Raji (cell line): Measurements from ENCODE around the gene GAB1.

Source experiments
- POLR2A ChIP-seq: IDR thresholded peaks from 2 replicates; pipeline ENCODE4 v1.6.1; 2011; ENCODE audit warnings: low read depth, low read length, control low read depth; ENCODE audit not compliant: insufficient read depth

Gene GAB1

DNA sequence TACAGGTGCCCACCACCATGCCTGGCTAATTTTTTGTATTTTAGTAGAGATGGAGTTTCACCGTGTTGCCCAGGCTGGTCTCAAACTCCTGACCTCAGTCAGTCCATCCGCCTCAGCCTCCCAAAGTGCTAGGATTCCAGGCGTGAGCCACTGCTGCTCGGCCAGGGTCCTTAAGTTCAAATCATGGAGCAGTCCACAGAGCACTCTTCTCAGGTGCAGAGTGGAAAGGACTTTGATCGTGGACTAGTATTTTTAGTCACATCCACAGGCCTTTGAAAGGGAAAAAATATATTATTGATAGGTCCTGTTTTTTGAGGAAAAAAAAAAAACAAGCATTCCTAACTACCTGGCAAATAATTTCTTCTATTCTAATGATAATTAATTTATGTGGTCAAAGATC lies 31.2 kb downstream of the GAB1 start:
- no peak for TF ChIP-seq POLR2A

DNA sequence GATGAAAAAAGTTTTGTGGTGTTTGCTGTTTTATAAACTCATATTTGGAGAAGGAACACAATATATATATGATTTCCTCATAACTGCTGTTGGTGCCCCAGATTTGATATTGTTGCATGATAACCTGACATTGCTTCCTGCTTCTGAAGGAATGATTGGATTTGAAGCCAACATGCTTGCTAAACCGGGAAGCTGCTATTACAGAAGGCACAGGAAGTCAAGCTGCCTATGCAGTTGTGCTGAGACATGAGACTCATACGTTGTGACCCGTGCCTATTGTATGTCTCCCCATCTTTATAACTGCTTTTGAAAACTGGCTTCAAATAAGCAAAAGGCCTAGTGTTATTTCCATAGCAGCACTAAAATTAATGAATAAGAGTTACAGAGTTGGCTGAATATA lies 32.9 kb downstream of the GAB1 start:
- TF ChIP-seq POLR2A, result no peak

DNA sequence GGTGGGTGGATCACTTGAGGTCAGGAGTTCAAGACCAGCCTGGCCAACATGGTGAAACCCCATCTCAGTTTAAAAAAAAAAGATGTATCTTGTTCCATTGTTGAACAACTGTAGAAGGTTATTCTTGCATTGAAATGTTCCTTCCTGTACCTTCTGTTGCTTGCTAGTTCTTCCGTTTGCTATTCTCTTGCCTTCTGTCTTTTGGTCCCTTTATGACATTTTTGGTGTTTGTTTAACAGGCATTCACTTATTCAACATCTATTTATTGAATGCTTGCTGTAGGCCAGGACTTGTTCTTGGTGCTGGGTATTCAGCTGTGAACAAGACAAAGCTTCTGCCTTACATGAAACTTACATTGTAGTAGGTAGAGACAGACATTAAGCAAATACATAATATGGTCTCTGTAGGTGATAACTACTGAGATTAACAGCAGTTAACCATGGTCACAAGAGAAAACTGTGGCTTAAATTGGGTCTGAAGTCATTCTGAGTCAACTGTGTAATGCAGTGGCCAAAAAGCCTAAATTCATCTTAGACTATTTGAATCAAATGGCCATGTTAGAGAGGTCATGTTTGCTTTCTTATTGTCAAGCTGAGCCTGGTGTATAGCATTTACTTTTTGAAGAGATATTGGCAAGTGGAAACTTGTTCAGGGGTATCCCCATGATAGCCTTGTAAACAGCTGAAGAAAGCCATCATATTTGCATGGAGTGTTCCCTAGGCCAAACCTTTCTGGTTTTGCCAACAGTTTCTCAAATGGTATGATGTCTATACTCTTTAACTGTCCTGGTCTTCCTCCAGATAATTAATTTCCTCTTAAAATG lies 35.6 kb downstream of the GAB1 start:
- TF ChIP-seq POLR2A, result no peak

GRCh38 chr4:143374255-143374654 lies 37.6 kb downstream of the GAB1 start:
- TF ChIP-seq POLR2A, result no peak

GRCh38 chr4:143374771-143375170 lies 38.1 kb downstream of the GAB1 start:
- TF ChIP-seq POLR2A, result no peak

- TF ChIP-seq POLR2A, result no peak
Measured at GRCh38 chr4:143375326-143376073, 38.8 kb downstream of the GAB1 start.

GRCh38 chr4:143377611-143378099 lies 41.0 kb downstream of the GAB1 start:
- no peak for TF ChIP-seq POLR2A

- TF ChIP-seq POLR2A, result no peak
Measured at GRCh38 chr4:143380629-143381028, 44.0 kb downstream of the GAB1 start.

DNA sequence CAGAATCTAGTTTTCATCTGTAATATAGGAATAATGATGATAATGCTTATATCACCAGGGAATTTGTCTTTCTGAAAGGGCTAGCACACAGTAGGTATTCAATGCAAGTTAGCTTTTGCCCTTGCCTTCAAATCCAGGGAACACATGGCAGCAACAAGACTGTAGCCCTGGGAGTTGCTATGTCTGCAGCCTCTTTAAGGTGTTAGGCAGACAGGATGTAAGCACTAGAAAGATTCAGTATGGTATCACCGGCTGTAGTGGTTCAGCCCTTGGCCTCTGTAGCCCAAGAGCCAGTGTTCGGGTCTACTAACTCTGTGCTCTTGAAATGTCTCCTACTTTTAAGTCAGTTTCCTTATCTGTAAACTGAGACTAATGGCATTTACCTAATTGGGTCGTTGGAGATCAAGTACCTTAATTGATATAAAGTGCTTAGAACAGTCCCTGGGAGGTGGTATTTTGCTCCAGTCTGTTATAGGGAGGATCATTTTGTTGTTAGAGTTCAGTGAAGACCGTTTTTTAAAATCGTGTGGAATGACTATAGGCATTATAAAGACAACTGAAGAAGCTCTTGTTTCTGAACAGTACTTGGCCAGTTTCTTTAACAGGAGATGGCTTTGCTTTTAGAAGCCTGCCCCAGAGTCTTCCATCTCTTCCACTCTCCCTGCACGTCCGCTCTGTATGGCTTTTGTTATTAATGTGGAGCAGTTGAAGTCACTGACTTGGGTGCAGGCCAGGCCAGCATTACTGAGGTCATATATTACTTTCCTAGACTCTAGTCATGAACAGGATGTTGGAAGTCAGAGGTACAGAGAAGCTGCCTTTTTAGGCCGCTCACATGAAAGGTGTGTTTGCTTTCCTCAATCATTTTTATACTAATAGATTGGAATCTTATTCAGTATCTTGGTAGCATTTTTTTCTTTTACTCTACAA lies 44.8 kb downstream of the GAB1 start:
- no peak for TF ChIP-seq POLR2A

DNA sequence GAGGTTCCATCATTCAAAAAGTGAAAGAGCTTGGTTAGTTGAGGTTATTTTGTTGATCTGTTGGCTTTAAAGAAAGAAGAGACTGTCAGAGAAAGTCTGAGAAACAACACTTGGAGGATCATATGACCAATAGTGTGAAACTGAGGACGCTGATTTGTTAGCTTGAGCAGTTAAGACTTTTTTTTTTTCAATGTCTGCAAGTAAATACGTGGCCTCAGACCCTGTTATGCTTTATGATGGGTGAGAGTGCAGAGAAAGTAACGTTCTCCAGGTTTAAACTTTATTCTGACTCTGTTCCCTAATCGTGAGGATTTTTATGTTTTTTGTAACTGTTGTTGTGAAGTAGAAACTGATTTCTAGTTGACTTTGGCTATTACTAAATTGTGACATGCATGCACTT lies 45.9 kb downstream of the GAB1 start:
- TF ChIP-seq POLR2A, result no peak

- no peak for TF ChIP-seq POLR2A
Measured at GRCh38 chr4:143383005-143383574, 46.4 kb downstream of the GAB1 start.

DNA sequence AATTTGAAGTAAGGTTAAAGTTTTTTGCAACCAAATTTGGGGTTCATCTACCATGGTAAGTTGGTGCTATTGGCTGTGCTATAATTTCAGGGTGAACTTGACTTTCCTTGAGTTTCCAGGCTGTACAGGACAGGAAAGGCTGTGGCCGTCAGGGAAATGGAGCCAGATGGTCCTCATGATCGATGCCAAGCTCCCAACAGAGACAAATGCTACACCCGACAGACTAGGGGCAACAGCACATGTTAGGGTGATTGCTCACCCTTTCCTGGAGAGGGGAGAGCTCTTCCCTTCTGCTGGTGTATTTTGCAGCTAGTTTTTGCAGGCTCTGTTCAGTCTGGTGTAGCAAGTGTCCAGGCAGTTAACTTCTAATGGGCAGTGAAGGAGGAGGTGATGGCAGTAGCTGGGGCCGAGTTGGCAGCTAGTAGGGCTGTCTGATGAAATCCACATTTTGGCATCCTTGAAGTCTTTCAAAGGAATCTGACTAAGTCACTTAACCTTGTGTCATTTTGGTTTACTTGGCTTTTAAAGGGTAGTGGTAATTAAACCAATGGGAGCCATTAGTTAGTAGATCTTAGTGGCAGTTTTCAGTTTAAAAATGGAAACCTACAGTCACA lies 47.8 kb downstream of the GAB1 start:
- no peak for TF ChIP-seq POLR2A

DNA sequence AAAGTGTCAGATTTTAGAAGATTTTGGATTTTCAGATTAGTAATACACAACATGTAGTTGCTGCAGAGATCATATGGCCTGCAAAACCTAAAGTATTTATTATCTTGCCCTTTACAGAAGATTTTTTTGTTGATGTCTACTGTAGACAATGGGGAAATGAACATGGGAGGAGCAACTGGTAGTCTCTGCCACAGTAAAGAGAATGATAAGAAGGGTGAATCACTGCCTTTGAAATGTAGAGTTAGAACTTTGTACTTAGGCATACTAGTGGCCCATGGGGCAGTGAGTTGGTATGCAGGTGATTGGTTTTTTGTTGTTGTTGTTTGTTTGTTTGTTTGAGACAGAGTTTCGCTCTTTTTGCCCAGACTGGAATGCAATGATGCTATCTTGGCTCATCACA lies 50.1 kb downstream of the GAB1 start:
- TF ChIP-seq POLR2A, result no peak

DNA sequence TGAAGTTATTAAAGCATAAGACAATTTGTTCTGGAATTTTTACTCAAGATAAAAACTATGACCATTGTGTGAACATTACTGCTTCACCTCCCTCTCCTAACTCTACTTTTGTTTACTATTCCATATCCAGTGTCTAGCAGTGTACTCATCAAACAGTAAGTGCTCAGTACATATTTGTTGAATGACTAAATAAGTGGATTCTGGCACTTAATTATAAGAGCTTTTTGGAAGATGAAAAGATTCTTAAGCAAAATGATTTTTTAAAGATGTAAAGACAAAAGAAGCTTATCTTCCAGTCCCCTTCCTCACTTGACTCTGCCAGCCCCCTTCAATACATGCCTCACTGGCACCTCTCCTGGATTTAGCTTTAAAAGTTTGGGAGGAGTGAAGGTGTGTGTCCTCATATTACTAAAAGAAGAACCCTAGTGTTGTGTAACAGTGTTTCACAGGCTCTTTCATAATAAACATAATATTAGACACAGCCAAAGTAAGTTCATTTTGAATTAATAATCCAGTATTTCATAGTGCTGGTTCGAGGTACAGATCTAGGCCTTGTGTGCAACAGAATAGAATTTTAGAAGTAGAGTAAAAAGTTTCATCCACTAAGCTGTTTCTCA lies 53.0 kb downstream of the GAB1 start:
- TF ChIP-seq POLR2A, result no peak
